WTC11 (cell line): ENCODE results near the gene AP5B1. TPM values are rescaled to one million over a fixed set of nuclear protein-coding genes. Genes with fewer than 3 reads are reported as not detected.
A peak's percentile ranks its signal among the peaks of the same experiment; 100 is the strongest.
"Not testable (repeated sequence)": the region's sequence is repeated elsewhere in the genome, so short reads cannot be mapped to it uniquely, and the experiment has no call there.

Source experiments
- ATAC-seq: fragments of 200-7000 bp; cut with Tn5 transposase; 2 replicates; pipeline ENCODE4 v1.10.0; 2021; ENCODE audit warnings: mild to moderate bottlenecking, moderate library complexity
- CTCF ChIA-PET: fragments of 300-600 bp; sonication (Branson Sonifier 250); formaldehyde crosslinking; loops from one replicate; lab custom pipeline; 2021; ENCODE audit warnings: antibody characterized with exemption; lab: Charles Lee
- POLR2A ChIA-PET: fragments of 350-600 bp; sonication (Branson Sonifier 250); formaldehyde crosslinking; loops from one replicate; lab custom pipeline; 2021; ENCODE audit warnings: antibody characterized with exemption; lab: Charles Lee
- DNase-seq: peaks from one replicate; pipeline ENCODE4 v3.0.0; 2021; ENCODE audit warnings: low spot score
- H3K27ac Mint-ChIP-seq: 2 replicates; pipeline ENCODE4 v1.8.0; 2021; ENCODE audit warnings: mixed read lengths
- H3K27me3 Mint-ChIP-seq: 2 replicates; pipeline ENCODE4 v1.8.0; 2021; ENCODE audit warnings: low read depth, mild to moderate bottlenecking, moderate library complexity, mixed read lengths
- H3K36me3 Mint-ChIP-seq: 2 replicates; pipeline ENCODE4 v1.8.0; 2021; ENCODE audit warnings: mixed read lengths
- H3K4me1 Mint-ChIP-seq: 2 replicates; pipeline ENCODE4 v1.8.0; 2022; ENCODE audit warnings: mixed read lengths
- H3K4me3 Mint-ChIP-seq: 2 replicates; pipeline ENCODE4 v1.8.0; 2021; ENCODE audit warnings: mild to moderate bottlenecking, moderate library complexity, mixed read lengths
- H3K9me3 Mint-ChIP-seq: 2 replicates; pipeline ENCODE4 v1.8.0; 2021; ENCODE audit warnings: mixed read lengths
- ATF1 ChIP-seq: sonication (generic); formaldehyde crosslinking; IDR thresholded peaks from 2 replicates; pipeline ENCODE4 v1.8.1; 2023; ENCODE audit warnings: mild to moderate bottlenecking, moderate library complexity, missing genetic modification reagents
- GRHL2 ChIP-seq: fragments of 250-450 bp; sonication (Bioruptor Pico); IDR thresholded peaks from 2 replicates; pipeline ENCODE4 v1.8.0; 2022; ENCODE audit warnings: mild to moderate bottlenecking, moderate library complexity; ENCODE audit not compliant: insufficient replicate concordance, severe bottlenecking
- MYBL2 ChIP-seq: sonication (generic); formaldehyde crosslinking; IDR thresholded peaks from 2 replicates; pipeline ENCODE4 v1.8.1; 2023; ENCODE audit warnings: mild to moderate bottlenecking, moderate library complexity, missing genetic modification reagents
- NFE2L1 ChIP-seq: sonication (generic); formaldehyde crosslinking; IDR thresholded peaks from 2 replicates; pipeline ENCODE4 v1.8.1; 2023; ENCODE audit warnings: missing genetic modification reagents
- NR2C2 ChIP-seq: sonication (generic); formaldehyde crosslinking; IDR thresholded peaks from 2 replicates; pipeline ENCODE4 v1.8.0; 2022; ENCODE audit warnings: mild to moderate bottlenecking, missing genetic modification reagents
- RELA ChIP-seq: sonication (generic); formaldehyde crosslinking; IDR thresholded peaks from 2 replicates; pipeline ENCODE4 v1.8.1; 2022; ENCODE audit warnings: missing genetic modification reagents, mild to moderate bottlenecking, borderline replicate concordance
- RORB ChIP-seq: fragments of 250-450 bp; sonication (Bioruptor Pico); IDR thresholded peaks from 2 replicates; pipeline ENCODE4 v1.9.0; 2021; ENCODE audit warnings: mild to moderate bottlenecking
- SMAD3 ChIP-seq: sonication (generic); formaldehyde crosslinking; IDR thresholded peaks from 2 replicates; pipeline ENCODE4 v1.8.0; 2022; ENCODE audit warnings: missing genetic modification reagents, mild to moderate bottlenecking, borderline replicate concordance
- TEAD1 ChIP-seq: sonication (generic); formaldehyde crosslinking; IDR thresholded peaks from 2 replicates; pipeline ENCODE4 v1.8.0; 2022; ENCODE audit warnings: mild to moderate bottlenecking, missing genetic modification reagents
- TP53 ChIP-seq: sonication (generic); formaldehyde crosslinking; IDR thresholded peaks from 2 replicates; pipeline ENCODE4 v1.8.1; 2023; ENCODE audit warnings: mild to moderate bottlenecking, missing genetic modification reagents
- ZNF219 ChIP-seq: sonication (generic); formaldehyde crosslinking; IDR thresholded peaks from 2 replicates; pipeline ENCODE4 v1.8.0; 2023; ENCODE audit warnings: missing genetic modification reagents, mild to moderate bottlenecking, borderline replicate concordance
- total RNA-seq: library from RNA; stranded (reverse); gene quantifications from 3 replicates; pipeline ENCODE4 v1.2.3, GENCODE V29; 2021
- TF ChIP-seq, protein P1 (sequence below): sonication (generic); formaldehyde crosslinking; IDR thresholded peaks from 2 replicates; pipeline ENCODE4 v1.8.1; 2022; ENCODE audit warnings: missing genetic modification reagents, borderline replicate concordance
- TF ChIP-seq, protein P2 (sequence below): sonication (generic); formaldehyde crosslinking; IDR thresholded peaks from 2 replicates; pipeline ENCODE4 v1.8.1; 2022; ENCODE audit warnings: low read depth, mild to moderate bottlenecking, moderate library complexity, missing genetic modification reagents, borderline replicate concordance
- TF ChIP-seq, protein P3 (sequence below): fragments of 250-450 bp; sonication (Bioruptor Pico); IDR thresholded peaks from 2 replicates; pipeline ENCODE4 v2.1.2; 2022; ENCODE audit warnings: mild to moderate bottlenecking, moderate library complexity
- TF ChIP-seq, protein P4 (sequence below): sonication (generic); formaldehyde crosslinking; IDR thresholded peaks from 2 replicates; pipeline ENCODE4 v1.8.1; 2023; ENCODE audit warnings: mild to moderate bottlenecking, missing genetic modification reagents, moderate library complexity
- TF ChIP-seq, protein P5 (sequence below): sonication (generic); formaldehyde crosslinking; IDR thresholded peaks from 2 replicates; pipeline ENCODE4 v1.8.1; 2023; ENCODE audit warnings: mild to moderate bottlenecking, missing genetic modification reagents, borderline replicate concordance

AP5B1 gene
- total RNA-seq, 1 experiment from 2014 or later = 17.2 TPM

DNA sequence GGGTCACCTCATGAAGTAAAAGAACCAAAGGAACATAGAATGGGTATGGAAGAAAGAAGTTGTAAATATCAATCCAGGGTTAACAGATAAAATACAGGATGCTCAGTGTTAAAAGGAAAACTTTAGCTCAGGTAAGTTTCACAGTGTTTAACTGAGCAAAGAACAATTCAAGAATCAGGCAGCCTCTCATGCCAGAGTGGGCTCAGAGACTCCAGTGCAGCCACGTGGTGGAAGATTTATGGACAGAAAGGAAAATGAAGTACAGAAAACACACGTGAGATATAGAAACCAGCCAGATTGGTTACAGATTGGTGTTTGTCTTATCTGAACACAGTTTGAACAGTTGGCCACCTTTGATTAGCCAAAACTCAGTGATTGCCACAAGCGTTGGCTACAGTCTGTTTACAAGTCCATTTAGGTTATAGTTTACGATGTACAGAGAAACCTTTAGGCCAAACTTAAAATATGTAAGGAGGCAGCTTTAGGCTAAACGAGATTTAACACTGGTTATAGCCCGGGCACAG, 9.1 kb downstream of the AP5B1 start (continued):
- TF ChIP-seq, protein P1, sequence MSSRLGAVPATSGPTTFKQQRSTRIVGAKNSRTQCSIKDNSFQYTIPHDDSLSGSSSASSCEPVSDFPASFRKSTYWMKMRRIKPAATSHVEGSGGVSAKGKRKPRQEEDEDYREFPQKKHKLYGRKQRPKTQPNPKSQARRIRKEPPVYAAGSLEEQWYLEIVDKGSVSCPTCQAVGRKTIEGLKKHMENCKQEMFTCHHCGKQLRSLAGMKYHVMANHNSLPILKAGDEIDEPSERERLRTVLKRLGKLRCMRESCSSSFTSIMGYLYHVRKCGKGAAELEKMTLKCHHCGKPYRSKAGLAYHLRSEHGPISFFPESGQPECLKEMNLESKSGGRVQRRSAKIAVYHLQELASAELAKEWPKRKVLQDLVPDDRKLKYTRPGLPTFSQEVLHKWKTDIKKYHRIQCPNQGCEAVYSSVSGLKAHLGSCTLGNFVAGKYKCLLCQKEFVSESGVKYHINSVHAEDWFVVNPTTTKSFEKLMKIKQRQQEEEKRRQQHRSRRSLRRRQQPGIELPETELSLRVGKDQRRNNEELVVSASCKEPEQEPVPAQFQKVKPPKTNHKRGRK (CRISPR knock-in tag) = no peak

DNA sequence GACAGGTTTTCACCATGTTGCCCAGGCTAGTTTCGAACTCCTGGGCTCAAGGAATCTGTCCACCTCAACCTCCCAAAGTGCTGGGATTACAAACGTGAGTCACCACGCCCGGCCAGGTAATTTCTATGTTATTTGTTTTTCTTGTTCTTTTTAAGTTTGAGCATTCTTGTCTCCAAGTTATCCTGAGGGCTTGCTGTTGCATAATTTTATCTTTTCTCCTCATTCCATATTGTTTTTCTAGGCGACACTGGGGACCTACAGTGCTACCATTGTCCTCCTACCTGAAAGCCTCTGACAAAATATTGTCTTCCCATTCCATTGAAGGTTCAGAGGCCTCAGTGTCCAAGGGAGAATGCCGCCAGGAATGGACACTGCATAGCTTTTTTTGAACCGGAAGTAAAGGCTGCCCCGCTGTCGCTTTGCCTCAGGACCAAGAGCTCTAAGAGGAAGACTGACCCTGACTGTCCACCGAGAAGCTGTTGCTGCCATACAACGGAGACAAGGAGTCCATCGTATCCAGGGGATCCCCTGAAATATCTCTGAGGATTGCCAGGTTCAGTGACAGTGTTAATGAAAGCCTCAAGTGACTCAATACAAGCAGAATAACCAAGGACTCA, 9.7 kb downstream of the AP5B1 start:
- H3K4me1 Mint-ChIP-seq = no peaks in the 10 kb centered on the region
- H3K27ac Mint-ChIP-seq = peak overlapping the region; percentile 32; the same call in 1 of the 2 replicates
- peaks cover 8% of the 10 kb centered on the region; the same call in 1 of the 2 replicates for H3K9me3 Mint-ChIP-seq
- H3K4me3 Mint-ChIP-seq = no peak overlapping the region
- TF ChIP-seq, protein P2, sequence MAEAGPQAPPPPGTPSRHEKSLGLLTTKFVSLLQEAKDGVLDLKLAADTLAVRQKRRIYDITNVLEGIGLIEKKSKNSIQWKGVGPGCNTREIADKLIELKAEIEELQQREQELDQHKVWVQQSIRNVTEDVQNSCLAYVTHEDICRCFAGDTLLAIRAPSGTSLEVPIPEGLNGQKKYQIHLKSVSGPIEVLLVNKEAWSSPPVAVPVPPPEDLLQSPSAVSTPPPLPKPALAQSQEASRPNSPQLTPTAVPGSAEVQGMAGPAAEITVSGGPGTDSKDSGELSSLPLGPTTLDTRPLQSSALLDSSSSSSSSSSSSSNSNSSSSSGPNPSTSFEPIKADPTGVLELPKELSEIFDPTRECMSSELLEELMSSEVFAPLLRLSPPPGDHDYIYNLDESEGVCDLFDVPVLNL (CRISPR knock-in tag) = no peak
- TF ChIP-seq RELA (CRISPR knock-in tag) = no peak
- 0 out of 2 replicates have a peak, but pooled peaks cover 4% of the 10 kb centered on the region for H3K27me3 Mint-ChIP-seq
- ChIA-PET POLR2A (no interaction called here), CTCF (interaction anchor here (0.6 to 2.8 kb wide), 10 partner anchors 9 to 1519 kb away, joined by 3 to 37 read pairs (median 5); partner anchors contain the start of genes AP5B1, MUS81 and RNASEH2C)
- no peak for ATAC-seq
- no peak for DNase-seq
- no peaks in the 10 kb centered on the region for H3K36me3 Mint-ChIP-seq

DNA sequence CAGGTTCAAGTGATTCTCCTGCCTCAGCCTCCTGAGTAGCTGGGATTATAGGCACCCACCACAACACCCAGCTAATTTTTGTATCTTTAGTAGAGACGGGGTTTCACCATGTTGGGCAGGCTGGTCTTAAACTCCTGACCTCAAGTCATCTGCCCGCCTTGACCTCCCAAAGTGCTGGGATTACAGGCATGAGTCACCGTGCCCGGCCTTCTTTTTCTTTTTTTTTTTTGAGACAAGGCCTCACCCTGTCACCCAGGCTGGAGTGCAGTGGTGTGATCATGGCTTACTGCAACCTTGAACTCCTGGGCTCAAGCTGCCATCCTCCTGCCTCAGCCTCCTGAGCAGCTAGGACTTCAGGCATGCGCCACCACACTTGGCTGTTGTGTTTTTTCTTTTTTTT, 13.0 kb downstream of the AP5B1 start:
- H3K9me3 Mint-ChIP-seq = peaks cover 14% of the 10 kb centered on the region; the same call in 1 of the 2 replicates
- H3K27me3 Mint-ChIP-seq, H3K4me1 Mint-ChIP-seq, H3K36me3 Mint-ChIP-seq, ATAC-seq, H3K4me3 Mint-ChIP-seq, H3K27ac Mint-ChIP-seq, POLR2A ChIA-PET, DNase-seq: not testable (repeated sequence)
- CTCF ChIA-PET = interaction anchor here (1.6 kb wide), 1 partner anchor 12 kb away, joined by 7 read pairs; no protein-coding TSS in a partner anchor

DNA sequence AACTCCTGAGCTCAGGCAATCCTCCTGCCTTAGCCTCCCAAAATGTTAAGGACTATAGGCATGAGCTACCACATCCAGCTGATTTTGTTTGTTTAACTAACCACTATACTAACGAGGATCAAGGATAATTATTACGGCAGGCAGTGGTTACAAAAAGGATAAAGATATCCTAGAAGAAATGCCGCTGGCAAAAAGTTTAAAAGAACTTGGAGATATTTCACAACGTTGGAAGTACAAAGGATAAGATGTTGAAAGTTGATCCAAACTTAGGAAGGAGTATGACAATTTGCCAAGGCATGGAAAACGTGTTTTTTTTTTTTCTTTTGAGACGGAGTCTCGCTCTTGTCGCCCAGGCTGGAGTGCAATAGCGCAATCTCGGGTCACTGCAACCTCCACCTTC, 13.4 kb downstream of the AP5B1 start:
- Mint-ChIP-seq H3K9me3 (peaks cover 14% of the 10 kb centered on the region; the same call in 1 of the 2 replicates), H3K27me3 (peaks cover 9% of the 10 kb centered on the region; the same call in 1 of the 2 replicates), H3K4me1 (no peaks in the 10 kb centered on the region), H3K27ac (no peak overlapping the region), H3K4me3 (no peak overlapping the region), H3K36me3 (no peaks in the 10 kb centered on the region)
- ChIA-PET POLR2A (no interaction called here), CTCF (interaction anchor here (1.6 kb wide), 1 partner anchor 13 kb away, joined by 7 read pairs; no protein-coding TSS in a partner anchor)
- TF ChIP-seq ZNF219 (CRISPR knock-in tag) (no peak), RORB (CRISPR knock-in tag) (no peak), GRHL2 (CRISPR knock-in tag) (no peak), ATF1 (CRISPR knock-in tag) (no peak), NFE2L1 (no peak), TP53 (CRISPR knock-in tag) (no peak)
- TF ChIP-seq, protein P3, sequence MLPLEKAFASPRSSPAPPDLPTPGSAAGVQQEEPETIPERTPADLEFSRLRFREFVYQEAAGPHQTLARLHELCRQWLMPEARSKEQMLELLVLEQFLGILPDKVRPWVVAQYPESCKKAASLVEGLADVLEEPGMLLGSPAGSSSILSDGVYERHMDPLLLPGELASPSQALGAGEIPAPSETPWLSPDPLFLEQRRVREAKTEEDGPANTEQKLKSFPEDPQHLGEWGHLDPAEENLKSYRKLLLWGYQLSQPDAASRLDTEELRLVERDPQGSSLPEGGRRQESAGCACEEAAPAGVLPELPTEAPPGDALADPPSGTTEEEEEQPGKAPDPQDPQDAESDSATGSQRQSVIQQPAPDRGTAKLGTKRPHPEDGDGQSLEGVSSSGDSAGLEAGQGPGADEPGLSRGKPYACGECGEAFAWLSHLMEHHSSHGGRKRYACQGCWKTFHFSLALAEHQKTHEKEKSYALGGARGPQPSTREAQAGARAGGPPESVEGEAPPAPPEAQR = no peak
- DNase-seq (no peak), ATAC-seq (no peak)

DNA sequence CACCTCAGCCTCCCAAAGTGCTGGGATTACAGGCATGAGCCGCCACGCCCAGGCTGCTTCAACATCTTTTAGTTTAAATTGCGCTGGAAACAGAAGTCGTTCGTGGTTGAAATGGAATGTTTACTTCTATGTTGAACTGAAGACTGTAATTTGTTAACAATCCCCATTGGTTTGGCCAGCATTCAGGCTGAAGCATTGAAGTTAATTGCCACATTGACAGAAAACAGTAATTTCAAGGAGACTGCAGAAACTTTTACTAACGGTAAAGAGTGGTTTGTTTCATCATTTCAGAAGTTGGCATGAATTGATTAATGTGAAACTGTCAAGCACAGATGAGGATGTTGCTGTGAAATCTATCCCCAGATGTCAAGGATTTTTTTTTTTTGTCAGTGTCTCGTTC, 14.2 kb downstream of the AP5B1 start:
- CTCF ChIA-PET = interaction anchor here (0.6 kb wide), 1 partner anchor 51 kb away, joined by 4 read pairs; no protein-coding TSS in a partner anchor
- ATAC-seq = no peak
- H3K9me3 Mint-ChIP-seq = peaks cover 21% of the 10 kb centered on the region; the same call in 1 of the 2 replicates
- TF ChIP-seq RORB (CRISPR knock-in tag) (no peak), TP53 (CRISPR knock-in tag) (no peak), NR2C2 (CRISPR knock-in tag) (no peak), MYBL2 (CRISPR knock-in tag) (no peak), SMAD3 (CRISPR knock-in tag) (no peak), TEAD1 (no peak), ZNF219 (CRISPR knock-in tag) (no peak)
- TF ChIP-seq, protein P4, sequence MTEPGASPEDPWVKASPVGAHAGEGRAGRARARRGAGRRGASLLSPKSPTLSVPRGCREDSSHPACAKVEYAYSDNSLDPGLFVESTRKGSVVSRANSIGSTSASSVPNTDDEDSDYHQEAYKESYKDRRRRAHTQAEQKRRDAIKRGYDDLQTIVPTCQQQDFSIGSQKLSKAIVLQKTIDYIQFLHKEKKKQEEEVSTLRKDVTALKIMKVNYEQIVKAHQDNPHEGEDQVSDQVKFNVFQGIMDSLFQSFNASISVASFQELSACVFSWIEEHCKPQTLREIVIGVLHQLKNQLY = no peak
- TF ChIP-seq, protein P5, sequence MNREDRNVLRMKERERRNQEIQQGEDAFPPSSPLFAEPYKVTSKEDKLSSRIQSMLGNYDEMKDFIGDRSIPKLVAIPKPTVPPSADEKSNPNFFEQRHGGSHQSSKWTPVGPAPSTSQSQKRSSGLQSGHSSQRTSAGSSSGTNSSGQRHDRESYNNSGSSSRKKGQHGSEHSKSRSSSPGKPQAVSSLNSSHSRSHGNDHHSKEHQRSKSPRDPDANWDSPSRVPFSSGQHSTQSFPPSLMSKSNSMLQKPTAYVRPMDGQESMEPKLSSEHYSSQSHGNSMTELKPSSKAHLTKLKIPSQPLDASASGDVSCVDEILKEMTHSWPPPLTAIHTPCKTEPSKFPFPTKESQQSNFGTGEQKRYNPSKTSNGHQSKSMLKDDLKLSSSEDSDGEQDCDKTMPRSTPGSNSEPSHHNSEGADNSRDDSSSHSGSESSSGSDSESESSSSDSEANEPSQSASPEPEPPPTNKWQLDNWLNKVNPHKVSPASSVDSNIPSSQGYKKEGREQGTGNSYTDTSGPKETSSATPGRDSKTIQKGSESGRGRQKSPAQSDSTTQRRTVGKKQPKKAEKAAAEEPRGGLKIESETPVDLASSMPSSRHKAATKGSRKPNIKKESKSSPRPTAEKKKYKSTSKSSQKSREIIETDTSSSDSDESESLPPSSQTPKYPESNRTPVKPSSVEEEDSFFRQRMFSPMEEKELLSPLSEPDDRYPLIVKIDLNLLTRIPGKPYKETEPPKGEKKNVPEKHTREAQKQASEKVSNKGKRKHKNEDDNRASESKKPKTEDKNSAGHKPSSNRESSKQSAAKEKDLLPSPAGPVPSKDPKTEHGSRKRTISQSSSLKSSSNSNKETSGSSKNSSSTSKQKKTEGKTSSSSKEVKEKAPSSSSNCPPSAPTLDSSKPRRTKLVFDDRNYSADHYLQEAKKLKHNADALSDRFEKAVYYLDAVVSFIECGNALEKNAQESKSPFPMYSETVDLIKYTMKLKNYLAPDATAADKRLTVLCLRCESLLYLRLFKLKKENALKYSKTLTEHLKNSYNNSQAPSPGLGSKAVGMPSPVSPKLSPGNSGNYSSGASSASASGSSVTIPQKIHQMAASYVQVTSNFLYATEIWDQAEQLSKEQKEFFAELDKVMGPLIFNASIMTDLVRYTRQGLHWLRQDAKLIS (CRISPR knock-in tag) = no peak

More for the DNA sequence above, 14.2 kb downstream of the AP5B1 start:
- Mint-ChIP-seq H3K4me1 (no peaks in the 10 kb centered on the region), H3K36me3 (no peaks in the 10 kb centered on the region), H3K27ac (no peak overlapping the region), H3K4me3 (no peak overlapping the region), H3K27me3 (peaks cover 14% of the 10 kb centered on the region; the same call in 1 of the 2 replicates)
- DNase-seq = no peak
- POLR2A ChIA-PET = no interaction called here
